KBM-7 (cell line): ENCODE results near the gene PRR7.

ENCODE experiments used
- DNase-seq: peaks from one replicate; pipeline ENCODE4 v3.0.0-alpha.2; 2015
- in situ Hi-C: fragments of 300-500 bp; cut with MboI; formaldehyde crosslinking; loops from 2 replicates; pipeline ENCODE4 v1.14.3; 2020; ENCODE audit warnings: low sequenced_read_pairs, low pct_unique_long_range_greater_than_20kb, mixed read lengths

PRR7 gene

GRCh38 chr5:177491429-177491945 is 44.9 kb downstream of the PRR7 start:
- peak; percentile 37 for DNase-seq
- in situ Hi-C loops = no loop called here

- DNase-seq = no peak
- in situ Hi-C loops = no loop called here
Measured at GRCh38 chr5:177491983-177492746, 45.6 kb downstream of the PRR7 start.

GRCh38 chr5:177492841-177493240 is 46.2 kb downstream of the PRR7 start:
- DNase-seq = no peak
- in situ Hi-C loops = no loop called here

- no peak for DNase-seq
- in situ Hi-C loops = no loop called here
Measured at GRCh38 chr5:177493795-177494345, 47.3 kb downstream of the PRR7 start.

- in situ Hi-C loops = no loop called here
- DNase-seq = peak; percentile 45
Measured at GRCh38 chr5:177494346-177495195, 48.0 kb downstream of the PRR7 start.

GRCh38 chr5:177495243-177496060 is 48.8 kb downstream of the PRR7 start:
- no peak for DNase-seq
- in situ Hi-C loops = no loop called here

- DNase-seq = no peak
- in situ Hi-C loops = no loop called here
Measured at GRCh38 chr5:177496070-177496726, 49.6 kb downstream of the PRR7 start.

- peak; percentile 55 for DNase-seq
- in situ Hi-C loops = no loop called here
Measured at GRCh38 chr5:177496727-177497291, 50.2 kb downstream of the PRR7 start.

- DNase-seq = peak; percentile 100
- in situ Hi-C loops = no loop called here
Measured at GRCh38 chr5:177497292-177498012, 50.8 kb downstream of the PRR7 start, which contains the start of gene PDLIM7. Gene PDLIM7 (minus strand): TSS chr5:177497604. CDS start chr5:177496512, 1,092 bp downstream.

GRCh38 chr5:177498013-177498787 is 51.6 kb downstream of the PRR7 start:
- DNase-seq = no peak
- in situ Hi-C loops = no loop called here

GRCh38 chr5:177499842-177500241 is 53.2 kb downstream of the PRR7 start:
- in situ Hi-C loops = no loop called here
- DNase-seq = no peak

- peak; percentile 78 for DNase-seq
- in situ Hi-C loops = no loop called here
Measured at GRCh38 chr5:177500685-177501522, 54.3 kb downstream of the PRR7 start.

- in situ Hi-C loops = no loop called here
Measured at GRCh38 chr5:177501874-177502678, 55.5 kb downstream of the PRR7 start.

GRCh38 chr5:177502886-177503285 is 56.3 kb downstream of the PRR7 start:
- DNase-seq = no peak

More at GRCh38 chr5:177501874-177502678, 55.5 kb downstream of the PRR7 start:
- no peak for DNase-seq

More at GRCh38 chr5:177502886-177503285, 56.3 kb downstream of the PRR7 start:
- in situ Hi-C loops = no loop called here
